Stimulated activated CD8-positive, alpha-beta memory T cell treated with anti-CD3 and anti-CD28 coated beads, Interleukin-7, amount 100 ng/mL, for 24 hours (primary cell): ENCODE data around the gene SORCS1.

Source experiments
- DNase-seq: peaks from one replicate; pipeline ENCODE4 v3.0.0-alpha.2; 2020; ENCODE audit warnings: low read depth

SORCS1 gene

GRCh38 chr10:106898446-106898845 is 266.1 kb downstream of the SORCS1 start:
- DNase-seq = no peak

GRCh38 chr10:106897719-106898118 is 266.8 kb downstream of the SORCS1 start:
- DNase-seq = no peak

GRCh38 chr10:106894692-106895091 is 269.8 kb downstream of the SORCS1 start:
- no peak for DNase-seq

GRCh38 chr10:106877574-106877973 is 286.9 kb downstream of the SORCS1 start:
- no peak for DNase-seq

GRCh38 chr10:106874604-106874889 is 290.0 kb downstream of the SORCS1 start:
- DNase-seq = no peak

GRCh38 chr10:106873770-106874603 is 290.5 kb downstream of the SORCS1 start:
- DNase-seq = no peak

- no peak for DNase-seq
Observed at GRCh38 chr10:106872176-106872575, 292.3 kb downstream of the SORCS1 start.

- DNase-seq = no peak
Observed at GRCh38 chr10:106866244-106866845, 298.2 kb downstream of the SORCS1 start.

GRCh38 chr10:106864031-106864430 is 300.5 kb downstream of the SORCS1 start:
- DNase-seq = no peak

- DNase-seq = no peak
Observed at GRCh38 chr10:106863549-106863948, 301.0 kb downstream of the SORCS1 start.

GRCh38 chr10:106859892-106860652 is 304.4 kb downstream of the SORCS1 start:
- DNase-seq = no peak

- no peak for DNase-seq
Observed at GRCh38 chr10:106857728-106858127, 306.8 kb downstream of the SORCS1 start.

- no peak for DNase-seq
Observed at GRCh38 chr10:106857213-106857612, 307.3 kb downstream of the SORCS1 start.

GRCh38 chr10:106836933-106837663 is 327.4 kb downstream of the SORCS1 start:
- no peak for DNase-seq

- DNase-seq = no peak
Observed at GRCh38 chr10:106832846-106833245, 331.7 kb downstream of the SORCS1 start.

GRCh38 chr10:106830471-106830870 is 334.0 kb downstream of the SORCS1 start:
- no peak for DNase-seq

- DNase-seq = no peak
Observed at GRCh38 chr10:106830006-106830405, 334.5 kb downstream of the SORCS1 start.

GRCh38 chr10:106826716-106827115 is 337.8 kb downstream of the SORCS1 start:
- no peak for DNase-seq

- no peak for DNase-seq
Observed at GRCh38 chr10:106825576-106826364, 338.7 kb downstream of the SORCS1 start.

- DNase-seq = no peak
Observed at GRCh38 chr10:106820579-106820978, 343.9 kb downstream of the SORCS1 start.

- DNase-seq = no peak
Observed at GRCh38 chr10:106819490-106819889, 345.0 kb downstream of the SORCS1 start.
